Eye (tissue), 1 donor: ENCODE results near the gene SIT1.

ENCODE experiments used
- DNase-seq: peaks from one replicate; pipeline ENCODE4 v3.0.0-alpha.2; 2015

The SIT1 gene

DNA sequence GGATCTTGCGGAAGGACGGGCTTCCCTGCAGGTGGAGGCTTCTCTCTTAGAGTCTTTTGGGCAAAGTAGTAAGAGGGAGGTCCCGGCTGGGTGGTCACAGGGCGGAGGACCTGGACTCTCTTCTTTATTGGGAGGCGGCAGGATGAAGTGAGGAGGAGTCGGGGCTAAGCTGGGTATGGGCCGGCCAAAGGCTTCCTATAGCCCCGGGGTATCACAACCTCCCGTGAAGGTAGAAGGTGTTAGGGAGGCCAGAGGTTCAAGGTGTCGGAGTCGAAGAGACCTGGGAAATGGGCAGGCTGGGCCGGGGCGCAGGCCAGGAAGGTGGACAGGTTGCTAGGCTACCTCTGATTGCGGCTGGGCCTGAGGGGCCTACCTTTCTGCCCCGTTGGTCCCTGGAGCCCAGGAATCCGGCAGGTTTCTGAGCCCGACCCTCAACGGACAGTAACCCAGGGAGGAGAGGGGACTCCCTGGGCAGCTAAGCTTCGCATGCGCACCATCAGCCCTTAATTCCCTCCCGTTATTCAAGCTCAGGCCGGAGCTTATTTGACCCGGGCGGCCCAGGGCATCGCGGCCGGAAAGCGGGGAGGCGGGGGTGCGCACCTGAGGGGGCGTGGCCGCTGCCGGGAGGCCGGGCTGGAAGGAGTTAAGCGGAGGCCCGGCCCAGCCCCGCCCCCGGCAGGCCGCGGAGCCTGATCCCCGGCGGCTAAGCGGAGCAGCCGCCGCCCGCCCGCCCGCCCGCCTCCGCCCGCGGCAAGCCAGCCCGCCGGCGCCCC, 46.0 kb downstream of the SIT1 start, which contains the start of gene TESK1:
Gene TESK1 (plus strand): TSS at position 685 of the 773 bp plus-strand sequence. CDS start 358 bp downstream, outside the sequence.
- DNase-seq: peak; percentile 87

DNA sequence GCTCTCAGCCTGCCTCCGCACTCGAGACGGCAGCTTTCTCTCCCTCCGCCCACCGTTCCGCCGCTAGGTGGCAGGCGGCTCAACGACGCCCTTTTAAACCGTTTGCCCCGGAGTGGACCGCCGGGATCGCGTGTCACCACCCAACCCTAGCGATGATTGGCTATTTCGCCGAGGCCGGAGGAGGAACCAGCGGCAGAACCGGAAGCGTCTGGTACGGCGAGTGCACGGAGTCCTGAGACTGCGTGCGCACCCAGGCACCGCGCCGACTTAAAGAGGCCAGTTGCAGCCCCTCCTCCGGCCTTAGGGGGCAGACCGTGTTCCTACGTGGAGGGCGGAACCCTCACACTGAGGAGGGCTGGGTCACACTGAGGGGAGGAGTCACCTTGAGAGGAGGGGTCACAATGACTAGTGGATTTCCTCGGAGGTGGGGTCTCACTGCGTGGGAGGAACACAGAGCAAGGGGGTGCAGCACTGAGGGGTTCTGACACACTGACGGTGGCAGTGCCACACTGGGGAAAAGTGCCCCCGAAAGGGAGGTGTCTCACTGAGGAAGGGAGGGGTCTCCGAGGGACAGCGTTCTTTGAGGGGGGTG, 46.6 kb downstream of the SIT1 start:
- peak; percentile 100 for DNase-seq

- no peak for DNase-seq
Measured at GRCh38 chr9:35603506-35603985, 47.2 kb downstream of the SIT1 start.

DNA sequence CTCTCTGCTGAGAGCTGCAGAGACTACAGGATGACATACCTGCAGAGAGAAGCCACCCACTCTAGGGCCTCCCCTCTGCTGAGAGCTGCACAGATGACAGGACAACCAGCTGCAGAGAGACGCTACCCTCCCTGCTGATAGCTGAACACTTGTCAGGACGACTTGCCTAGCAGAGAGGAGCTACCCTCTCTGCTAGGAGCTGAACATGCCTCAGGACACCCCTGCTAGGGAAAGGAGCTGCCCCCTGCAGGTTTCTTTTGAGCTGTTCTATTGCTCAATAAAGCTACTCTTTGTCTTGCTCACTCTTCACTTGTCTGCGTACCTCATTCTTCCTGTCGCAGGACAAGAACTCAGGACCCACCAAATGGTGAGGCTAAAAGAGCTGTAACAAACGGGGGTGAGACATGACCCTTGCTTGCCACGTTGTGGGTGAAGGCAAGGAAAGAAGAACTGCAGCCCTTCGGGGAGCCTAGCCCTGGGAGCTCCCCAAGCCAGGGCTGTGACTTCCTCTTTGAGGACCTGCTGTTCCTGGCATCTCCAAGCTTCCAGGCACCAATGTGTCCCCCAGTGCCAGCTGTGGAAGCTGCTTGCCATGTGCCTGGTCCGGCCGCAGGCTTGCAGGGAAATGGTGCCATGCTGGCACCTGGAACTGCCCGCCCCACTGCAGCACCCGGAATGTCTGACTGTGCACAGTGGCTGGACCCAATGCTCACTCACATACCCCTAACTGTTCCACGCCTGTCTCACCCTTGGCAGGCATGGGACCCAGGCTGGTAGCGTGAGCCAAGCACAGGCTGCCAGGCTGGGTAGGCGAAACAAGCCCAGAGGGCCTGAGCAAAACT, 50.7 kb downstream of the SIT1 start:
- DNase-seq: no peak
